HEK293 (cell line): ENCODE data around the gene PRKCA.
A peak's percentile ranks its signal among the peaks of the same experiment; 100 is the strongest.

Experiments used
- CTCF ChIA-PET: fragments of 350-600 bp; formaldehyde crosslinking; extraction: SDS; loops from one replicate; lab custom pipeline; 2021; ENCODE audit warnings: antibody characterized with exemption; lab: Yijun Ruan, JAX
- POLR2A ChIA-PET: fragments of 300-600 bp; formaldehyde crosslinking; extraction: SDS; loops from one replicate; lab custom pipeline; 2020; ENCODE audit warnings: antibody characterized with exemption, inconsistent platforms; lab: Yijun Ruan, JAX
- H3K27ac ChIP-seq: fragments of 200-500 bp; sonication (Bioruptor generic); 2 replicates; pipeline ENCODE4 v1.5.1; 2014; ENCODE audit warnings: low read depth, low read length, control low read depth, inconsistent platforms; ENCODE audit errors: extremely low read depth
- H3K36me3 ChIP-seq, 2 experiments: fragments of 200-500 bp in 1 of 2; sonication (Bioruptor generic) in 1 of 2; 1 replicate in 1 of 2; 2 replicates in 1 of 2; pipeline ENCODE4 v1.5.1; 2014 to 2017; ENCODE audit warnings: inconsistent platforms in 2 of 2, low read length in 2 of 2; ENCODE audit not compliant: control insufficient read depth in 2 of 2, insufficient read depth in 1 of 2
- H3K4me1 ChIP-seq: fragments of 200-500 bp; sonication (Bioruptor generic); 2 replicates; pipeline ENCODE4 v1.5.1; 2014; ENCODE audit warnings: mild to moderate bottlenecking, low read length, inconsistent platforms; ENCODE audit not compliant: control insufficient read depth, insufficient read depth
- H3K4me3 ChIP-seq: 2 replicates; pipeline ENCODE4 v1.5.1; 2011; ENCODE audit warnings: low read depth, mild to moderate bottlenecking, control low read depth, low read length, moderate library complexity
- H3K9me3 ChIP-seq: fragments of 200-500 bp; sonication (Bioruptor generic); 2 replicates; pipeline ENCODE4 v1.5.1; 2014; ENCODE audit warnings: low read depth, low read length, inconsistent platforms; ENCODE audit not compliant: control insufficient read depth, insufficient read depth
- SCRT1 ChIP-seq: fragments of 450-650 bp; formaldehyde crosslinking; IDR thresholded peaks from 2 replicates; pipeline ENCODE4 v1.5.1; 2016; ENCODE audit warnings: missing biosample characterization, missing genetic modification characterization, borderline replicate concordance
- SCRT2 ChIP-seq: fragments of 450-650 bp; formaldehyde crosslinking; IDR thresholded peaks from 2 replicates; pipeline ENCODE4 v1.5.1; 2016; ENCODE audit warnings: missing biosample characterization, missing genetic modification characterization
- ZNF169 ChIP-seq: fragments of 450-650 bp; formaldehyde crosslinking; IDR thresholded peaks from 2 replicates; pipeline ENCODE4 v1.5.1; 2016; ENCODE audit warnings: missing biosample characterization, missing genetic modification characterization
- ZNF184 ChIP-seq: fragments of 450-650 bp; IDR thresholded peaks from 2 replicates; pipeline ENCODE4 v1.5.1; 2018; ENCODE audit warnings: missing biosample characterization, mild to moderate bottlenecking, missing genetic modification characterization
- ZNF24 ChIP-seq: fragments of 450-650 bp; formaldehyde crosslinking; IDR thresholded peaks from 2 replicates; pipeline ENCODE4 v1.5.1; 2016; ENCODE audit warnings: missing biosample characterization, missing genetic modification characterization
- ZNF354C ChIP-seq: fragments of 450-650 bp; formaldehyde crosslinking; IDR thresholded peaks from 2 replicates; pipeline ENCODE4 v1.5.1; 2016; ENCODE audit warnings: missing biosample characterization, missing genetic modification characterization, low read depth, borderline replicate concordance
- ZNF37A ChIP-seq: fragments of 450-650 bp; IDR thresholded peaks from 2 replicates; pipeline ENCODE4 v1.5.1; 2018; ENCODE audit warnings: missing biosample characterization, missing genetic modification characterization
- ZNF394 ChIP-seq: fragments of 450-650 bp; formaldehyde crosslinking; IDR thresholded peaks from 2 replicates; pipeline ENCODE4 v1.5.1; 2016; ENCODE audit warnings: missing biosample characterization, missing genetic modification characterization, mild to moderate bottlenecking, moderate library complexity, borderline replicate concordance
- ZNF664 ChIP-seq: fragments of 450-650 bp; formaldehyde crosslinking; IDR thresholded peaks from 2 replicates; pipeline ENCODE4 v1.5.1; 2016; ENCODE audit warnings: missing biosample characterization, missing genetic modification characterization
- ZNF670 ChIP-seq: fragments of 450-650 bp; formaldehyde crosslinking; IDR thresholded peaks from 2 replicates; pipeline ENCODE4 v1.5.1; 2016; ENCODE audit warnings: missing biosample characterization, missing genetic modification characterization, low read depth
- ZNF791 ChIP-seq: fragments of 450-650 bp; formaldehyde crosslinking; IDR thresholded peaks from 2 replicates; pipeline ENCODE4 v1.5.1; 2016; ENCODE audit warnings: missing biosample characterization, missing genetic modification characterization
- ZNF830 ChIP-seq: fragments of 450-650 bp; IDR thresholded peaks from 2 replicates; pipeline ENCODE4 v1.5.0; 2018; ENCODE audit warnings: missing biosample characterization, missing genetic modification characterization, low read depth, mild to moderate bottlenecking, moderate library complexity
- ZXDB ChIP-seq: fragments of 450-650 bp; formaldehyde crosslinking; IDR thresholded peaks from 2 replicates; pipeline ENCODE4 v1.5.1; 2016; ENCODE audit warnings: missing biosample characterization, missing genetic modification characterization
- TF ChIP-seq, protein P1 (sequence below): fragments of 450-650 bp; formaldehyde crosslinking; IDR thresholded peaks from 2 replicates; pipeline ENCODE4 v1.5.1; 2016; ENCODE audit warnings: missing biosample characterization, missing genetic modification characterization
- TF ChIP-seq, protein P2 (sequence below): fragments of 450-650 bp; formaldehyde crosslinking; IDR thresholded peaks from 2 replicates; pipeline ENCODE4 v1.5.1; 2017; ENCODE audit warnings: missing biosample characterization, missing genetic modification characterization
- TF ChIP-seq, protein P3 (sequence below): fragments of 450-650 bp; formaldehyde crosslinking; IDR thresholded peaks from 2 replicates; pipeline ENCODE4 v1.5.1; 2016; ENCODE audit warnings: missing biosample characterization, missing genetic modification characterization
- TF ChIP-seq, protein P4 (sequence below): fragments of 450-650 bp; formaldehyde crosslinking; IDR thresholded peaks from 2 replicates; pipeline ENCODE4 v1.5.1; 2017; ENCODE audit warnings: missing biosample characterization, missing genetic modification characterization
- TF ChIP-seq, protein P5 (sequence below): fragments of 450-650 bp; formaldehyde crosslinking; IDR thresholded peaks from 2 replicates; pipeline ENCODE4 v1.5.1; 2016; ENCODE audit warnings: missing biosample characterization, missing genetic modification characterization

The PRKCA gene

DNA sequence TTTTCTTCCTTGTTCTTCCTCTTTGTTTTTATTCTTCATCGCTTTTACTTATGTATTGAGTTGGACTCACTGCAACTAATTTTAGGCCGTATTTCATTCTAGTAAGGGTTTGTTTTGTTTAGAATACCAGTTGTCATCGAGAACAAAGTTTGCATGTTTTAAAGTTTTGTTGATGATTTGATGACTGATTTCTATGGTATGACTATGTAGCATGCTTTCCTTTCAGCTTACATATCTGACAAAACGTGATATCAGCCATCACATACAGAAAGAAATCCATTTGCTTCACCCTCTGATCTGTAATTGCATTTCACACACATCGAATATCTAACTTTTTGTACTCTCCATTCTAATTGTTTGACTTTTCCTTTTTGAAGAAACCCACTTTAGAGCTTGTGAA, 4.0 kb downstream of the PRKCA start:
- H3K36me3 ChIP-seq, result peaks cover 0 to 18% of the 10 kb centered on the region in 2 experiments; a peak in 1 of 3 replicates
- TF ChIP-seq ZNF664 (tag by site-specific recombination), result 0 out of 2 replicates have a peak, but pooled peaks have one; percentile 17
- TF ChIP-seq, protein P1, sequence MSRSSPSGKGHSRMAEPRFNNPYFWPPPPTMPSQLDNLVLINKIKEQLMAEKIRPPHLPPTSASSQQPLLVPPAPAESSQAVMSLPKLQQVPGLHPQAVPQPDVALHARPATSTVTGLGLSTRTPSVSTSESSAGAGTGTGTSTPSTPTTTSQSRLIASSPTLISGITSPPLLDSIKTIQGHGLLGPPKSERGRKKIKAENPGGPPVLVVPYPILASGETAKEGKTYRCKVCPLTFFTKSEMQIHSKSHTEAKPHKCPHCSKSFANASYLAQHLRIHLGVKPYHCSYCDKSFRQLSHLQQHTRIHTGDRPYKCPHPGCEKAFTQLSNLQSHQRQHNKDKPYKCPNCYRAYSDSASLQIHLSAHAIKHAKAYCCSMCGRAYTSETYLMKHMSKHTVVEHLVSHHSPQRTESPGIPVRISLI (tag by site-specific recombination), result no peak
- TF ChIP-seq, all 188 proteins: peak for 1
- Histone ChIP-seq H3K27ac (no peak overlapping the region), H3K4me3 (no peak overlapping the region), H3K4me1 (peaks cover 6% of the 10 kb centered on the region; the same call in 1 of the 2 replicates), H3K9me3 (no peaks in the 10 kb centered on the region)
- CTCF ChIA-PET, result interaction anchor here (0.6 to 0.7 kb wide), 2 partner anchors 15 to 98 kb away, joined by 3 read pairs; no protein-coding TSS in a partner anchor
- POLR2A ChIA-PET, result no interaction called here

DNA sequence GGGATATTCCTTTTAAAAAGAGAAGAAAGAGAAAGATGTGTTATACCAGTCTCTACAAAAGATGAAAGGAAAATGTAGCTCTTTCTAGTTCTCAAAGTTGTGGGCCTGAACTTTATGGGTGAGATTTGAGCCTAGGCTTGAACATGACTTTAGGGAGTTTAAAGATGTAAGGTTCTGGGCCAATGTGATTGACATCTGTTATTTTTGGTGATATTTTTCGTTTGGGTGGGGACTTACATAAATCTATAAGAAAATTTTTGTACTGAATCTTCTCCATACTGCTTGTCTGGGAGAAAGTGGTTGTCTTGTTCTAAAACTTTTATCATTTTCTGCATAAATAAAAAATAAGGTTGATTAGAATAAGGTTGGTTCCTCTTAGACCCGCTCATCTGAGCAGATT, 4.8 kb downstream of the PRKCA start:
- Histone ChIP-seq H3K4me3 (no peak overlapping the region), H3K27ac (no peak overlapping the region)
- CTCF ChIA-PET, result interaction anchor here (0.6 kb wide), 1 partner anchor 16 kb away, joined by 3 read pairs; no protein-coding TSS in a partner anchor
- POLR2A ChIA-PET, result no interaction called here
- no peak for TF ChIP-seq ZNF394 (tag by site-specific recombination)
- TF ChIP-seq ZNF670 (tag by site-specific recombination), result no peak
- no peak for TF ChIP-seq ZNF169 (tag by site-specific recombination)
- TF ChIP-seq, all 188 proteins: peak for 0
- Histone ChIP-seq H3K36me3 (peaks cover 0 to 18% of the 10 kb centered on the region in 2 experiments; a peak in 1 of 3 replicates), H3K4me1 (peaks cover 6% of the 10 kb centered on the region; the same call in 1 of the 2 replicates), H3K9me3 (no peaks in the 10 kb centered on the region)

DNA sequence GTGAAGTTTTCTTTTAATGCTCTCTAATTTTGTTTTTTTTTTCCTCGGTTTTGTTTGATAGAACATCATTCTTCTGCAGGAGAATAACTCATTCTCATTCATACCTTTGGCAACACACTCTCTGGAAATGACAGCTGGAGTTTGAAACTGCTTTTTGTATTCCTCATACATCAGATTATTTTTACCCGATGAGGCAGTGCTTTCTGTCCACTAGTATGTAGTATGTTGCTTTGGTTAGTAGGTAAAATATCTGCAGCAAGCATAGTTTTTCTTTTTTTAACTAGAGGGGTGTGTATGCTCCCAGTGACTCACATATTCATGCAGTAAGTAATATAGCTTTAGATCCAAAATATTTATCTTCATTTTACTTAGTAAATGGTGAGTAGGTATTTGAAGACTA, 6.4 kb downstream of the PRKCA start:
- POLR2A ChIA-PET, result no interaction called here

More for the DNA sequence above, 6.4 kb downstream of the PRKCA start:
- Histone ChIP-seq H3K4me1 (peaks cover 6% of the 10 kb centered on the region; the same call in 1 of the 2 replicates), H3K36me3 (peaks cover 0 to 18% of the 10 kb centered on the region in 2 experiments; a peak in 1 of 3 replicates), H3K9me3 (no peaks in the 10 kb centered on the region), H3K4me3 (no peak overlapping the region), H3K27ac (no peak overlapping the region)
- no peak for TF ChIP-seq ZNF354C
- TF ChIP-seq, protein P2, sequence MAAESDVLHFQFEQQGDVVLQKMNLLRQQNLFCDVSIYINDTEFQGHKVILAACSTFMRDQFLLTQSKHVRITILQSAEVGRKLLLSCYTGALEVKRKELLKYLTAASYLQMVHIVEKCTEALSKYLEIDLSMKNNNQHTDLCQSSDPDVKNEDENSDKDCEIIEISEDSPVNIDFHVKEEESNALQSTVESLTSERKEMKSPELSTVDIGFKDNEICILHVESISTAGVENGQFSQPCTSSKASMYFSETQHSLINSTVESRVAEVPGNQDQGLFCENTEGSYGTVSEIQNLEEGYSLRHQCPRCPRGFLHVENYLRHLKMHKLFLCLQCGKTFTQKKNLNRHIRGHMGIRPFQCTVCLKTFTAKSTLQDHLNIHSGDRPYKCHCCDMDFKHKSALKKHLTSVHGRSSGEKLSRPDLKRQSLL, result no peak
- TF ChIP-seq, protein P3, sequence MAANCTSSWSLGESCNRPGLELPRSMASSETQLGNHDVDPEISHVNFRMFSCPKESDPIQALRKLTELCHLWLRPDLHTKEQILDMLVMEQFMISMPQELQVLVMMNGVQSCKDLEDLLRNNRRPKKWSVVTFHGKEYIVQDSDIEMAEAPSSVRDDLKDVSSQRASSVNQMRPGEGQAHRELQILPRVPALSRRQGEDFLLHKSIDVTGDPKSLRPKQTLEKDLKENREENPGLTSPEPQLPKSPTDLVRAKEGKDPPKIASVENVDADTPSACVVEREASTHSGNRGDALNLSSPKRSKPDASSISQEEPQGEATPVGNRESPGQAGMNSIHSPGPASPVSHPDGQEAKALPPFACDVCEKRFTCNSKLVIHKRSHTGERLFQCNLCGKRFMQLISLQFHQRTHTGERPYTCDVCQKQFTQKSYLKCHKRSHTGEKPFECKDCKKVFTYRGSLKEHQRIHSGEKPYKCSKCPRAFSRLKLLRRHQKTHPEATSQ (tag by site-specific recombination), result no peak
- TF ChIP-seq SCRT1 (tag by site-specific recombination), result no peak
- no peak for TF ChIP-seq ZNF830 (tag by site-specific recombination)
- TF ChIP-seq, protein P4, sequence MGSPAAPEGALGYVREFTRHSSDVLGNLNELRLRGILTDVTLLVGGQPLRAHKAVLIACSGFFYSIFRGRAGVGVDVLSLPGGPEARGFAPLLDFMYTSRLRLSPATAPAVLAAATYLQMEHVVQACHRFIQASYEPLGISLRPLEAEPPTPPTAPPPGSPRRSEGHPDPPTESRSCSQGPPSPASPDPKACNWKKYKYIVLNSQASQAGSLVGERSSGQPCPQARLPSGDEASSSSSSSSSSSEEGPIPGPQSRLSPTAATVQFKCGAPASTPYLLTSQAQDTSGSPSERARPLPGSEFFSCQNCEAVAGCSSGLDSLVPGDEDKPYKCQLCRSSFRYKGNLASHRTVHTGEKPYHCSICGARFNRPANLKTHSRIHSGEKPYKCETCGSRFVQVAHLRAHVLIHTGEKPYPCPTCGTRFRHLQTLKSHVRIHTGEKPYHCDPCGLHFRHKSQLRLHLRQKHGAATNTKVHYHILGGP (tag by site-specific recombination), result no peak
- TF ChIP-seq SCRT2 (tag by site-specific recombination), result no peak
- TF ChIP-seq, protein P5, sequence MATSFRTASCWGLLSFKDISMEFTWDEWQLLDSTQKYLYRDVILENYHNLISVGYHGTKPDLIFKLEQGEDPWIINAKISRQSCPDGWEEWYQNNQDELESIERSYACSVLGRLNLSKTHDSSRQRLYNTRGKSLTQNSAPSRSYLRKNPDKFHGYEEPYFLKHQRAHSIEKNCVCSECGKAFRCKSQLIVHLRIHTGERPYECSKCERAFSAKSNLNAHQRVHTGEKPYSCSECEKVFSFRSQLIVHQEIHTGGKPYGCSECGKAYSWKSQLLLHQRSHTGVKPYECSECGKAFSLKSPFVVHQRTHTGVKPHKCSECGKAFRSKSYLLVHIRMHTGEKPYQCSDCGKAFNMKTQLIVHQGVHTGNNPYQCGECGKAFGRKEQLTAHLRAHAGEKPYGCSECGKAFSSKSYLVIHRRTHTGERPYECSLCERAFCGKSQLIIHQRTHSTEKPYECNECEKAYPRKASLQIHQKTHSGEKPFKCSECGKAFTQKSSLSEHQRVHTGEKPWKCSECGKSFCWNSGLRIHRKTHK, result no peak
- TF ChIP-seq ZNF24 (tag by site-specific recombination), result no peak
- no peak for TF ChIP-seq ZXDB (tag by site-specific recombination)
- TF ChIP-seq ZNF791 (tag by site-specific recombination), result no peak
- TF ChIP-seq ZNF37A (tag by site-specific recombination), result no peak
- TF ChIP-seq ZNF184 (tag by site-specific recombination), result no peak
- CTCF ChIA-PET, result no interaction called here
